GM20000 (cell line): ENCODE measurements around the gene ARHGAP45.

Experiments
- DNase-seq: peaks from one replicate; pipeline ENCODE4 v3.0.0; 2012; ENCODE audit warnings: low spot score
- TF ChIP-seq, protein P1 (sequence below): IDR thresholded peaks from 2 replicates; pipeline ENCODE4 v1.5.1; 2012; ENCODE audit warnings: mild to moderate bottlenecking, control low read depth; ENCODE audit errors: extremely low read depth, missing control alignments

The ARHGAP45 gene

DNA sequence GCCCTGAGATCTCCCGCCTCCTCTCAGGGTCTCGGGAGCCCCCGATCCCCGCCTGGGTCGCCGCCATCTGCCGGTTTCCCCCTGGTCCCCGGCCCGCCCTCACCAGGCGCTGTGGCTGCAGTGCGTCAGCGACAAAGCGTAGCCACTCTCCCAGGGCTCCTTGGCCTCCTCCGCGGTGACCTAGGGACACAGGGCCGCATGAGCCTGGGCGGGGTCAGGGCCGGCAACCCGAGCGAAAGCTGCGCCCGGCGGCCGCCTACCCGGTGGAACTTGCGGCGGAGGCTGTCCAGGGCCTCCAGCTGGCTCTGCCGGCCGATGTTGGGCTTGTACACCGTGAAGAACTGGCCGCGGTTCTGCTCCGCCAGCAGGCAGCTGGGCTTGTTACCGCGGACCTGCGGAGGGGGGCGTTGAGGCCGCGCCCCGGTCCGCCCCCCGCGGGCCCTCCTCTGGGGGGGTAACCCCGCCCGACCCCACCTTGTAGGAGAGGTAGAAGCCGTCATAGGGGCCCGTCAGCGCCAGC lies 42.1 kb downstream of the ARHGAP45 start:
- no peak for DNase-seq

DNA sequence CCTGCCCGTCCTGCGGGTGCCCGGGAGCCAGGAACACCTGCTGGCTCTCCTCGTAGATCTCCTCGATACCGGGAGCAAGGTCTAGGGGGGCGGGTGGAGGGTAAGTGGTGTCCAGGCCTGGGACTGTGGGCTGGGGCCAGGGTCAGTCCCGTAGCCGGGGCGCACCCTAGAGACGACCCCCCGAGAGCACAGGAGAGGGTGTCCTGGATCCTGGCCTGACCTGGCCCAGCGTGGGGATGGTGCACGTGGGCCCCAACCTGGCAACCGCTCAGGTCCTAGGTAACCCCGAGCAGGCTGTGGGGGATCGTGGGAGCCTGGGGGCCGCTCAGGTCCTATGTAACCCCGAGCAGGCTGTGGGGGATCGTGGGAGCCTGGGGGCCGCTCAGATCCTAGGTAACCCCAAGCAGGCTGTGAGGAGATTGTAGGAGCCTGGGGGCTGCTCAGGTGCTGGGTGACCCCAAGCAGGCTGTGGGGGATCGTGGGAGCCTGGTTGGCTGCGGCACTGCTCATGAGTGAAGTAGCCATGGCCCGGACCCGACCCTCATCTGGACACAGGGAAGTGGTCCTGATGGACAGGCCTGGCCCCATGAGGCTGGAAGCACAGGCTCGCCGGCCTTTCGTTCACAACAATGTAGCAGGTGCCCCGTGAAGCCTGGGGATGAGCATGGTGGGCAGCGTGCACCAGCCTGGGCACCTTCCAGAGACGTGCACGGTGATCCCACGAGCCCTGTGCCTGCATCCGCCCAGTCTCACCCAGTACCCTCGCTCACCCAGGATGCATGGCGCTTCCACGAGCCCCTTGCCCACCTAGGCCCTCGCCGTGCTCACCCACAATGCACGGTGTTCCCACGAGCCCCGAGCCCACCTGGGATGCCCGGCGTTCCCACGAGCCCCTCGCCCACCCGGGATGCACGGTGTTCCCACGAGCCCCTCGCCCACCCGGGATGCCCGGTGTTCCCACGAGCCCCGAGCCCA lies 43.0 kb downstream of the ARHGAP45 start:
- TF ChIP-seq, protein P1, sequence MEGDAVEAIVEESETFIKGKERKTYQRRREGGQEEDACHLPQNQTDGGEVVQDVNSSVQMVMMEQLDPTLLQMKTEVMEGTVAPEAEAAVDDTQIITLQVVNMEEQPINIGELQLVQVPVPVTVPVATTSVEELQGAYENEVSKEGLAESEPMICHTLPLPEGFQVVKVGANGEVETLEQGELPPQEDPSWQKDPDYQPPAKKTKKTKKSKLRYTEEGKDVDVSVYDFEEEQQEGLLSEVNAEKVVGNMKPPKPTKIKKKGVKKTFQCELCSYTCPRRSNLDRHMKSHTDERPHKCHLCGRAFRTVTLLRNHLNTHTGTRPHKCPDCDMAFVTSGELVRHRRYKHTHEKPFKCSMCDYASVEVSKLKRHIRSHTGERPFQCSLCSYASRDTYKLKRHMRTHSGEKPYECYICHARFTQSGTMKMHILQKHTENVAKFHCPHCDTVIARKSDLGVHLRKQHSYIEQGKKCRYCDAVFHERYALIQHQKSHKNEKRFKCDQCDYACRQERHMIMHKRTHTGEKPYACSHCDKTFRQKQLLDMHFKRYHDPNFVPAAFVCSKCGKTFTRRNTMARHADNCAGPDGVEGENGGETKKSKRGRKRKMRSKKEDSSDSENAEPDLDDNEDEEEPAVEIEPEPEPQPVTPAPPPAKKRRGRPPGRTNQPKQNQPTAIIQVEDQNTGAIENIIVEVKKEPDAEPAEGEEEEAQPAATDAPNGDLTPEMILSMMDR = no peak
- DNase-seq = no peak

More for the DNA sequence above, 42.1 kb downstream of the ARHGAP45 start:
- TF ChIP-seq, protein P1 = no peak

DNA sequence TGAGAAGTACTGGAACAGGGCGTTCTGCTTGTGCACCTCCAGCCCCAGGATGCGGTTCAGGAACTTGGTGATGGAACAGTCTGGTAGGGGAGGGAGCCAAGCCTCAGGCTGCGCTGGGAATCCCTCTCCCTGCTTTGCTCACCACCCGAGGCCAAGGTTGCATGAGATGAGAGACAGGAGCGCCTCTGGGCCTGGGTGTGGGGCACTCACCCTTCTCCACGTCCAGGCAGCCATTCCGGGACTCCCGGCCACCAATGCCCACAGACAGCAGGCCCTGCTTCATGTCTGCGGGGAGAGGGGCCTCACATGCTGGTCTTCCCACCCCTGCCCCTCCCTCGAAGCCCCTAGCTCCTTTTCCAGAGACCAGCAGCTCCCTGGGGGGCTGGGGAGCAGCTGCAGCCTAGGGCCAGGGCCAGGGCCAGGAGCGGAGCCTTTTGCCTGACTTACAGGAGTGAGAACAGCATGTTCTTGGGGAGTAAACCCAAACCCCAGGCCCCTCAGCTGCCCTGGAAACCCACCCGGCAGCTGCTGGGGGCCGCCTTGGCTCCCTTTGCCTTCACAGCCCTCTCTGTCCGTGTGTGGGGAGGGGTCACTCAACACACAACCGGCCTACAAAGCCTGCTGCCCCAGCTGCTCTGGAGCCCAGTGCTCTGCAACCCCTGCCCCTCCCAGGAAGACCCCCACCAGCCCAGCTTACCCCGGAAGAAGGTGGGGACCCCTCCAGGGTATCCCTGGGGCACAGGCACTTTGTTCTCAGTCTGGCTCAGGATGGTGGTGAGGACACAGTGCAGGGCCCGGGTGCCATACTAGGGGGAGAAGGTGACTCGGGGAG lies 44.1 kb downstream of the ARHGAP45 start:
- TF ChIP-seq, protein P1 = no peak
- DNase-seq = no peak

DNA sequence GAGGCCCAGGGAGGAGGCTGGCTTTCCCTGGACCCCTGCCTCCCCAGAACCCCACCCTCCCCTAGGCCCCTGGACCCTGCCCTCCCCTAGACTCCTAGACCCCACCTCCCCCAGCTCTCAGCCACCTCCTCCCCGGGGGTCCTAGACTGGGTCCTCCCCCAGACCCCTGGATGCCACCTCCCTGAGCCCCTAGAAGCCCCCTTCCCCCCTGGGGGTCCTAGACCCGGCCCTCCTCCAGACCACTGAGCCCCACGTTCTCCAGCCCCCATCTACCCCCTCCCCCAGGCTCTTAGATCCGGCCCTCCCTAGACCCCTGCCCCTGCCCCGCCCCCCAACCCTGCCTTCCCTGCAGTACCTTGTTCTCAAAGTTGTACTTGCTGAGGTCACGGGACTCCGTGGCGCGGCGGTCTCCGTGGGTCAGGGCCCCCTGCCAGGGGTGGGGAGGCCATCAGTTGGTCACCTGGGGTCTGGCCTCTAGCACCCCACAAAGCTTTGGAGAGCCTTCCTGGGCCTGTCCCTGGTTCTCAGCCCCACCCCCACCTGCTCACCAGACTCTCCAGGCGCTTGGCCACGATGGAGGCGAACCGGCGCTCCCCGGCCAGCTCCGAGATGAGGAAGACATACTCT lies 44.8 kb downstream of the ARHGAP45 start:
- TF ChIP-seq, protein P1 = no peak
- no peak for DNase-seq

DNA sequence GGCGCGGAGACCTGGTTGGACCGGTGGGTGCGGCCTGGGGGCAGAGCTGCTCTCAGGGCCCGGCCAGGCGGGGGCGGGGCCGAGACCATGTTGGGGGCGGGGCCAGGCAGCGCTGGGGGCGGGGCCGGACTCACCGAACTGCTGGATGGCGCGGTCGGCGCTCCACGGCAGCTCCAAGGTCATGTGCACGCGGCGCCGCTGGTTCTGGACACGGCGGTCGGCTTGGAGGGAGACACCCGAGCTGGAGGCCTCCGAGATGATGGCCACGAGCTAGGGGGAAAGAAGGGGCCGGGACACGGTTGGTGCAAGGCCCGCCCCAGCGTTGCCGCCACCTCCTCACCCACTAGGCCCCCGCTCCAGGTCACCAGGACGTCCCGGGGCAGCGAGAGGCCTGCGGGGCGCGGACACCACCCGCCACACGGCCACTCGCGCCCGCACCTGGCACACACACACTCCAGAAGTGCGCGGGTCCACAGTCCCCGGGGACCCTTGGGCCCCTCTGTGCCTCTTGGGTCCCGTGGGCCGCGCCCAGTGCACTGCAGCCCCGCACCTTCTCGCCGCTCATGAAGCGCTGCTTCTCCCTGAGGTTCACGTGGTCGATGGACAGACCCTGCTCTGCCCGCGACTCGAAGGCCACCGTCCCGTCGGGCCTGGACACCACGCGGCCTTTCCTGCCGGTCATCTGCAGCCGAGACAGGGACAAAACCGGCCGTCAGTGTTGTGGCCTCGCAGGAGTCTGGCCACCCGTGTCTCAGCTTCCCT lies 45.5 kb downstream of the ARHGAP45 start:
- TF ChIP-seq, protein P1 = no peak
- no peak for DNase-seq

DNA sequence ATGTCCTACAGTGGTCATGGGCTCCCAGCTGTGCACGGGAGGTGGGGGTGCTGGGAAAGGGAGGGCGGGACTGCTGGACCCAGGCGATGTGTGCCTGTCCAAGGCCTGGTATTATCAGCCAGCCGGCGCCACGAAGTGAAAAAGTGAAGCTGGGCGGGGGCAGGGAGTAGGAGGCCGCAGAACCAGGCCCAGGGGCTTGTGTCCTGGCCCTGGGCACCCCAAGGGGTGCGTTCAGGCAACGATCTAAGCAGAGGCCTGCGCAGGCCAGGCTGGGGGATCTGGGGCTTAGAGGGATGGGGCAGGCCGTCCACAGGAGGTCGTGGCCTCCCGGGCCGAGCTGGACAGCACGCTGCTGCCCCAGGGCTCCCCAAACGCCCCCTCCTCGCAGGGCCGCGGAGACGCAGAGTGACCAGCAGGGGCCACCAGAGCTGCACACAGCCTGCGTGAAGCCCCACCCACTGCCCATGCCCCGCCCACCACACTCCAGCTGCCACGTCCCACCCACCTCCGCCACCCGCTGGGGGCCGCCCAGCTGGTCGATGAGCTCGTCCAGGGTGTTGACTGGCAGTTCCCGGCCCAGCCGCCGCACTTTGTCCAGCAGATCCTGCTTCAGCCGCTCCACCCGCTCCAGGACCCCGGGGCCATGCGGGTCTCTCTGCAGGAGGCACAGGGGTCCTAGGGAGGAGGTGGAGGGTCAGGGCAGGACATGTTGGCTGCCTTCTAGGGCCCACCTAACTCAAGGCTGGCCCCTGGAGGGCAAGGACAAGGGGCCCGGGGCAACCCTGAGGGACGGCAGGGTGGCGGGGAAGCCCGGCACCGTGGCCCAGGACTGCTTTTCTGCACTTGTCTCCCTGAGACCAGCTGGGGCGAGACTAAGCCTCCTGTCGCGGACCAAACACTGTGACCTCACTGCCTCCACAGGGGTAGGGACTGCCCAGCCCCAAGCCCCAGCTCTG lies 46.3 kb downstream of the ARHGAP45 start:
- DNase-seq = peak; percentile 99
- TF ChIP-seq, protein P1 = peak; percentile 88
